Hematopoietic multipotent progenitor cell treated with erythropoietin and hydrocortisone succinate and interleukin-3 and kit ligand, for 6 days (in vitro differentiated cells): Measurements from ENCODE around the gene MUC5B.
A peak's percentile ranks its signal among the peaks of the same experiment; 100 is the strongest.

Source experiments
- DNase-seq: peaks from one replicate; pipeline ENCODE4 v3.0.0-alpha.2; 2015

The MUC5B gene

GRCh38 chr11:1193326-1194230 is 29.3 kb upstream of the MUC5B start:
- no peak for DNase-seq

DNA sequence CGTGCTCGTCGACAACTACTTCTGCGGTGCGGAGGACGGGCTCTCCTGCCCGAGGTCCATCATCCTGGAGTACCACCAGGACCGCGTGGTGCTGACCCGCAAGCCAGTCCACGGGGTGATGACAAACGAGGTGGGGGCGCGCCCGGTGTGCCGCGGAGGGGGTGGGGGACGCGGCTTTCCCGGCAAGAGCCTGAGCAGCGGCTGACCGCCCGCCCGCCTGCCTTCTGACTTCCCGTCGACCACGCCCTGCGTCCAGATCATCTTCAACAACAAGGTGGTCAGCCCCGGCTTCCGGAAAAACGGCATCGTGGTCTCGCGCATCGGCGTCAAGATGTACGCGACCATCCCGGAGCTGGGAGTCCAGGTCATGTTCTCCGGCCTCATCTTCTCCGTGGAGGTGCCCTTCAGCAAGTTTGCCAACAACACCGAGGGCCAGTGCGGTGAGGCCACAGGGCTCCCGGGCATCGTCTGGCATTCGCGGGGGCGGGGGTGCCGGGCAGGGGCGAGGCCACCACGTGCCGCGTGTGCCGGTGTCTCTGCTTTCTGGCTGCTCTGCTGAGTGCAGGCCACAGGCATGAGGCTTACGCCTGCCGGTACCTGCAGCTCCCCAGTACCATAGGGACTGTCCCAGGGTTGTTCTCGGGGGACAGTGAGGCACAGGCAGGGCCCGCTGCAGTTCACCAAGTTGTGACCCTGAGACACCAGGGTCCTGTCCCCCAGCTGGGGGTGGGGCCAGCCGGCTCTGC is 28.5 kb upstream of the MUC5B start:
- DNase-seq: no peak

GRCh38 chr11:1194977-1195681 is 27.7 kb upstream of the MUC5B start:
- DNase-seq: no peak

GRCh38 chr11:1195682-1196515 is 27.0 kb upstream of the MUC5B start:
- DNase-seq: no peak

DNA sequence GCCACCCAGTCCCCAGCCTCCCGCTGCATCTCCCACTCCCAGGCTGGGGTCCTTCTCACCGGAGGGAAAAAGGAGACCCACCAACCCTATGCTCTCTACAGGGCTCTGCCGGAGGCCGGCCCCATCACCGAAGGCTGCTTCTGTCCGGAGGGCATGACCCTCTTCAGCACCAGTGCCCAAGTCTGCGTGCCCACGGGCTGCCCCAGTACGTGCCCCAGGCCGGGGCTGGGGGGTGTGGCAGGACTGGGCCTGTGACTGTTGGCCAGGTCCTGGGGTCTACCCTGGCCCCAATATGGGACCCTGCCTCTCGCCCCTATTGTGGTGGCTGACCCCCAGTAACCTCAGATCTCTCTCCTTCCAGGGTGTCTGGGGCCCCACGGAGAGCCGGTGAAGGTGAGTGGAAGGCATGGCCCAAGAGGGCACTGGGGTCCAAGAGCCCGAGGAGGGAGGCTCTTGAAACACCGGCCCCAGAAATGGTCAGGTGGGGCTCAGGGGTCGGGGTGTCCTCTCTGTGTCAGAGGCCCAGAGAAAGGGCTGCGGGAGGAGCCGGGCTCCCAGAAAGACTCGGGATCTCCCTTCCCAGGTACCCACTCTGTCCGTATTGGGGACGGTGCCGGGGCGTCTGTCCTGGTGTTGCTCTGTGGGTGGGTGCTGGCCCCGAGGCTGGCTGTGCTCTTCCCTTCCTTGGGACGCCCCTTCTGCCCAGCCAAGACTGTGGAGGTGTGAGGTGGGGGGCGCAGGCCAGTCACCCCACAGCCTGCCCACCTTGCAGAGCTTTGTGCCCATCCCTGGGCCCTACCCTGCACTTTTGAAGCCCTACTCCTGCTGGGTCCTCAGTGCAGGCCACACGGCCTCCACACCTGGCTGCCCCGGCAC is 26.1 kb upstream of the MUC5B start:
- DNase-seq: no peak

DNA sequence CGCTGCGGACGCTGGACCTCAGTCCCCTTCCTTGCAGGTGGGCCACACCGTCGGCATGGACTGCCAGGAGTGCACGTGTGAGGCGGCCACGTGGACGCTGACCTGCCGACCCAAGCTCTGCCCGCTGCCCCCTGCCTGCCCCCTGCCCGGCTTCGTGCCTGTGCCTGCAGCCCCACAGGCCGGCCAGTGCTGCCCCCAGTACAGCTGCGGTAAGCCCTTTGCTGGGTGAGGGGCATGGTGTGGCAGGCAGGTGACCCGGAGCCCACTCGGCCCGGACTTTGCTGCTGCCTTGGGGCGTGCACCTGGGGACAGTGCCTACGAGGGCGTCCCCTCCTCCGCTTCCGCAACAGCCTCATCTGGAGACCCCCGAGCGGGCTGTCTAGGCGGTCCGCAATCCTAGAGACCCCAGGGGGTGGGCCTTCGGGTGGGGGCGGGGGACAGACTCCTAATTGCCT is 25.4 kb upstream of the MUC5B start:
- no peak for DNase-seq

- DNase-seq: no peak
These were observed 24.8 kb upstream of the MUC5B start for GRCh38 chr11:1197886-1198560.

DNA sequence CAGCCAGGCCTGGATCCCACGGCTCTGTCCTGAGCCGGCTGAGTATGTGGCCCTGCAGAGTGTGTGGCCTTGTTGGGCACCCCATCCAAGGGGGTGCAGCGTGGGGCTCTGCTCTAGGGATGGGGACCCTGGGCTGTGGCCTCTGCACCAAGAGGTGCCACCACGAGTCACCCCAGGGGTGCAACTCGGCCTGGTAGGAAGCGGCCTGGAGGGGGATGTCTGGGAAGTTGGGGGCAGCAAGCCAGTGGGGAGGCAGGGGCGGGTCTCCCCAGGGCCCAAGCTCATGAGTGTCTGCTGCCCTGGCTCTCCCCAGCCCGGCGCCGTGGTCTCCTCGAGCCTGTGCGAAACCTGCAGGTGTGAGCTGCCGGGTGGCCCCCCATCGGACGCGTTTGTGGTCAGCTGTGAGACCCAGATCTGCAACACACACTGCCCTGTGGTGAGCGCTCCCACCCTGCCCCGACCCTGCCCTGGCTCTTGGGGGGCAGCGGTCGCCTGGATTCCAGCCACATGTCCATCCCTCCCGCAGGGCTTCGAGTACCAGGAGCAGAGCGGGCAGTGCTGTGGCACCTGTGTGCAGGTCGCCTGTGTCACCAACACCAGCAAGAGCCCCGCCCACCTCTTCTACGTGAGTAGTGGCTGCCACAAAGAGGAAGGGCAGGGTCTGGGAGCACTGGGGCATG is 24.2 kb upstream of the MUC5B start:
- DNase-seq: no peak

GRCh38 chr11:1199241-1199750 is 23.6 kb upstream of the MUC5B start:
- no peak for DNase-seq

- DNase-seq: no peak
These were observed 22.9 kb upstream of the MUC5B start for GRCh38 chr11:1199751-1200610.

GRCh38 chr11:1200611-1201191 is 22.2 kb upstream of the MUC5B start:
- no peak for DNase-seq

- no peak for DNase-seq
These were observed 21.3 kb upstream of the MUC5B start for GRCh38 chr11:1201395-1202153.

- peak; percentile 40 for DNase-seq
These were observed 20.6 kb upstream of the MUC5B start for GRCh38 chr11:1202154-1202775.

DNA sequence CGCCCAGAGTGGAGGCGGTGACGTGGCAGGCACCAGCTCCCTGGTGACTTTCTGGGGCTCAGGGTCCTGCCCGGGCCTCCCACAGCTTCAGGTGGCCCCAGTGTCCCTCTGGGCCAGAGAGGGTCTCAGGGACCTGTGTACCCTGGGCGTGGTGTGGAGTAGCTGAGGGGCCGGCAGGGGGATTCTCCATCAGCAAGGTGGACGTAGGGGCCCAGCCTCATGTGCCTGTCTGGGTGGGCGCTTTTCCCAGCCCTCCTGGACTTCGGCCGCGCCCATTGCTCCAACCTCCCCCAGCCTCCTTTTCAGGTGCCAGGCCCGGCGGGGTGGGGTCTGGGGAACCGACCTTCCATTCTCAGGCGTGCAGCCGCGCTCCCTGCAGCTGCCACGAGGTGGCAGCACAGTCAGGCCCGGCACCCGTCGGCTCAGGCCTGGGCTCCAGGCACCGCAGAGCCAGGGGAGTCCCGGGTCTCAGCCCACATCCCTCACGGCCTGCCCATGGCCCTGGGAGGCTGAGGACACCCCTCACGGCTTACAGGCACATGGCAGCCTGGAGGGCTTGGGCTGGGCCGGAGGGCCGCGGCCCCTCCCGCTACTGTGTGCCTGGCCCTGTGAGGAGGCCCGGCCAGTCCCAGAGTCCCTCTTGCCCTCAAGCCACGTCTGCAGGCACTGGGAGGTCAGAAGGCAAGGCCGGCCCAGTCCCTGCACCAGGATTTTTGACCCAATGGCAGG is 19.9 kb upstream of the MUC5B start:
- peak; percentile 67 for DNase-seq

DNA sequence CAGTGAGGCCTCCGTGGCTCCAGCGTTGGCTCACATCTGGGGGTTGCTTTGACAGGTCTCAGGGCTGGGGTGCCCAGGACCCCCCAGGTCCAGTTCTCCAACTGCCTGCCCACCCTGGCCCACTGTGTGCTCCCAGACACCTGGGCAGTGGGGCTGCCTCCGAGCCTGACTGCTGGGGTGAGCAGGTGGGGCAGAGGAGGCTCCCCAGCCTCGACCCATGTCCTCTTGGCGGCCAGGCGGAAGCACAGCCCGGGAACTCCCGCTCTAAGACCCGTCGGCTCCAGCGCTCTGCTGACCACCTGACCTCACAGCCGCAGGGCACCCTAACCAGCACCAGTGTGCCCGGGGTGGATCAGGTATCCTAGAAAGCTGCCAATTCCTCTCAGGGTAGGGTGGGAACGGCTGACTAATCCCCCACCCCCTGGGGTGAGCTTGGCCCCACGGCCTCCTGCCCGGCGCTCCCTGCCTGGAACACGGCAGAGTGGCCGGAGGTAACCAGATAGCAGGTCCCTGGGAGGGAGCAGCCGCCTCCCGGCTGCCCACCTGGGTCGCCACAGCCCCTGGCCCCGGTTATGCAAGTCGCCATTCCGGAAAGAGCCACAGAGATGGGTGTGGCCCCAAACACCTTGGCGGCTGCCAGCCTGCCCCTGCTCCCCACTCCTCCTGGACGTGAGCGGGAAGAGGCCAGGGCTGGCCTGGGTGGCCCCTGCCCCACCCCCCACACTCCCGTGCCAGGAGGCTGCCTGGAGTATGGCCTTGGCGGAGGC is 19.2 kb upstream of the MUC5B start:
- no peak for DNase-seq
